ENCODE measurements around the gene B3GALNT2.

The B3GALNT2 gene

DNA sequence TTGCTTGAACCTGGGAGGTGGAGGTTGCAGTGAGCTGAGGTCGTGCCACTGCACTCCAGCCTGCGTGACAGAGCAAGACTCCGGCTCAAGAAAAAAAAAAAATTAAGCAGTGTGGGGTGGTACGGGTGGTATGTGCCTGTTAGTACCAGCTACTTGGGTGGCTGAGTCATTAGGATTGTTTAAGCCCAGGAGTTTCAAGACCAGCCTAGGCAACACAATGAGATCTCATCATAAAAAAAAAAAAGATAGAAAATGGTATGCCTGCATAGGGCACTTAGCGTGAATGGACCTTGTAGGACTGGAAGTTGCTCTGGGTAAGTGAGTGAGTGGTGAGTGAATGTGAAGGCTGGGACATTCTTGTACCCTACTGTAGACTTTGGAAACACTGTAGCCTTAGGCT is 100.1 kb downstream of the B3GALNT2 start:
- peaks cover 14% of the 10 kb centered on the region; the same call in 1 of the 2 replicates for H3K79me2 ChIP-seq (ENCODE audit: insufficient read depth, low read length)
- H3K9ac ChIP-seq (ENCODE audit: low read length) = no peak overlapping the region
- TF ChIP-seq, protein P1, sequence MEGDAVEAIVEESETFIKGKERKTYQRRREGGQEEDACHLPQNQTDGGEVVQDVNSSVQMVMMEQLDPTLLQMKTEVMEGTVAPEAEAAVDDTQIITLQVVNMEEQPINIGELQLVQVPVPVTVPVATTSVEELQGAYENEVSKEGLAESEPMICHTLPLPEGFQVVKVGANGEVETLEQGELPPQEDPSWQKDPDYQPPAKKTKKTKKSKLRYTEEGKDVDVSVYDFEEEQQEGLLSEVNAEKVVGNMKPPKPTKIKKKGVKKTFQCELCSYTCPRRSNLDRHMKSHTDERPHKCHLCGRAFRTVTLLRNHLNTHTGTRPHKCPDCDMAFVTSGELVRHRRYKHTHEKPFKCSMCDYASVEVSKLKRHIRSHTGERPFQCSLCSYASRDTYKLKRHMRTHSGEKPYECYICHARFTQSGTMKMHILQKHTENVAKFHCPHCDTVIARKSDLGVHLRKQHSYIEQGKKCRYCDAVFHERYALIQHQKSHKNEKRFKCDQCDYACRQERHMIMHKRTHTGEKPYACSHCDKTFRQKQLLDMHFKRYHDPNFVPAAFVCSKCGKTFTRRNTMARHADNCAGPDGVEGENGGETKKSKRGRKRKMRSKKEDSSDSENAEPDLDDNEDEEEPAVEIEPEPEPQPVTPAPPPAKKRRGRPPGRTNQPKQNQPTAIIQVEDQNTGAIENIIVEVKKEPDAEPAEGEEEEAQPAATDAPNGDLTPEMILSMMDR (IDR thresholded peaks at IDR 0.05; ENCODE audit: insufficient read depth, low read length, poor library complexity, severe bottlenecking) = no peak
- no peak for TF ChIP-seq EZH2phosphoT487 (conservative IDR thresholded peaks at IDR 0.05; ENCODE audit: low read length)
- no peaks in the 10 kb centered on the region for H4K20me1 ChIP-seq (ENCODE audit: low read depth, low read length)
- H3K27me3 ChIP-seq (ENCODE audit: low read length) = no peaks in the 10 kb centered on the region
- H3K4me2 ChIP-seq (ENCODE audit: low read depth, low read length, poor library complexity, severe bottlenecking) = no peak overlapping the region
- no peak overlapping the region for H2AFZ ChIP-seq (ENCODE audit: low read depth, low read length, severe bottlenecking)
- H3K9me3 ChIP-seq (ENCODE audit: insufficient read depth, low read length) = no peaks in the 10 kb centered on the region
- H3F3A ChIP-seq (ENCODE audit: insufficient read depth) = no peaks in the 10 kb centered on the region
- no peaks in the 10 kb centered on the region for H3K9me2 ChIP-seq (replicated peaks; ENCODE audit: insufficient read depth, low read length)
- H3K4me3 ChIP-seq (ENCODE audit: insufficient read depth, low read length, poor library complexity, severe bottlenecking) = no peak overlapping the region
- H3K27ac ChIP-seq (ENCODE audit: low read depth, low read length) = no peak overlapping the region
- H3K36me3 ChIP-seq (ENCODE audit: low read length) = no peaks in the 10 kb centered on the region

DNA sequence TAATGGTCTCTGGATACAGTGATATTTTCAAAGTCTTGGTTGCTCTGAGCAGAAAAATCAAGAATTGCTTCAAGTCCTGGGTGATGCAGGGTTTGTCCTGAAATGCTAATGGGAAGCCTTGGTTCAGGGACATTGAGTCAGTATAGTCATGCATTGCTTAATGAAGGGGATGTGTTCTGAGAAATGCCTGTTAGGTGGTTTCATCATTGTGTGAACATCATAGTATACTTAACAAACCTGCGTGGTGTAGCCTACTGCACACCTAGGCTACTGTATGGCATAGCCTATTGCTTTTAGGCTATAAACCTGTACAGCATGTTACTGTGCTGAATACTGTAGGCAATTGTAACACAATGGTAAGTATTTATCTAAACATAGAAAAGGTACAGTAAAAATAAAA is 100.7 kb downstream of the B3GALNT2 start:
- Histone ChIP-seq H3K9ac (ENCODE audit: low read length) (no peak overlapping the region), H3K27me3 (ENCODE audit: low read length) (no peaks in the 10 kb centered on the region), H2AFZ (ENCODE audit: low read depth, low read length, severe bottlenecking) (no peak overlapping the region), H3K27ac (ENCODE audit: low read depth, low read length) (no peak overlapping the region), H3K9me2 (replicated peaks; ENCODE audit: insufficient read depth, low read length) (no peaks in the 10 kb centered on the region), H3F3A (ENCODE audit: insufficient read depth) (no peaks in the 10 kb centered on the region), H3K9me3 (ENCODE audit: insufficient read depth, low read length) (no peaks in the 10 kb centered on the region), H4K20me1 (ENCODE audit: low read depth, low read length) (no peaks in the 10 kb centered on the region), H3K4me3 (ENCODE audit: insufficient read depth, low read length, poor library complexity, severe bottlenecking) (no peak overlapping the region), H3K36me3 (ENCODE audit: low read length) (no peaks in the 10 kb centered on the region), H3K79me2 (ENCODE audit: insufficient read depth, low read length) (peaks cover 18% of the 10 kb centered on the region; the same call in 1 of the 2 replicates), H3K4me2 (ENCODE audit: low read depth, low read length, poor library complexity, severe bottlenecking) (no peak overlapping the region)
- TF ChIP-seq EZH2phosphoT487 (conservative IDR thresholded peaks at IDR 0.05; ENCODE audit: low read length) = no peak
- TF ChIP-seq, protein P1 (IDR thresholded peaks at IDR 0.05; ENCODE audit: insufficient read depth, low read length, poor library complexity, severe bottlenecking) = no peak

DNA sequence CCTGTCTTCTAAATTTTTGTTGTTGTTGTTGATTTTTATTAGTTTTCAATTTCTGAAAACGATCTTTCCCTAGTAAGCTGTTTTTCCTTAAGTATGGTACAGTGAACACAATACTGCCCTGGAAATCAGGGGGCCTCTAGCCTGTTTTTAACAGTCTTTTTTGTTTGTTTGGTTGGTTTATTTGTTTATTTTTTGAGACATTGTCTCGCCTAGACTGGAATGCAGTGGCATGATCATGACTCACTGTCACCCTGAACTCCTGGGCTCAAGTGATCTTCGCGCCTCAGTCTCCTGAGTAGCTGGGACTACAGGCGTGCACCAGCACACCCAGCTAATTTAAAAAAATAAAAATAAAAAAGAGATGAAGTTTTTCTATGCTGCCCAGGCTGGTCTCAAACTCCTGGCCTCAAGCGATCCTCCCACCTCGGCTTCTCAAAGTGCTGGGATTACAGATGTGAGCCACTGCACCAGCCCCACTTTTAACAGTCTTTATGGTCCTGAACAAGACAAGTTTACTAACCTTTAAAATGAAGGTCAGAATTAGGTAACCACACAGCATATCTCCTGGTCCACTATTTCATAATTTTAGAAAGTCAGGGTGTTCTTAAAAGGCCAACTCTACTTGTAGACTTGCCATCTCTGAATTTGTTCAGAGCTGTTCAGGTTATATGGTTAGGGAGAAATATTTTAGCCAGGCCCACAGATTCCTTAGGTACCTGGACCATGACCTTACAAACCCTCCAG is 101.6 kb downstream of the B3GALNT2 start:
- H3K9me2 ChIP-seq (replicated peaks; ENCODE audit: insufficient read depth, low read length) = no peaks in the 10 kb centered on the region
- H3K9ac ChIP-seq (ENCODE audit: low read length) = no peak overlapping the region
- H3K4me2 ChIP-seq (ENCODE audit: low read depth, low read length, poor library complexity, severe bottlenecking) = no peak overlapping the region
- no peaks in the 10 kb centered on the region for H4K20me1 ChIP-seq (ENCODE audit: low read depth, low read length)
- H3K27ac ChIP-seq (ENCODE audit: low read depth, low read length) = no peak overlapping the region
- H3K27me3 ChIP-seq (ENCODE audit: low read length) = no peaks in the 10 kb centered on the region
- TF ChIP-seq EZH2phosphoT487 (conservative IDR thresholded peaks at IDR 0.05; ENCODE audit: low read length) = no peak
- TF ChIP-seq, protein P1 (IDR thresholded peaks at IDR 0.05; ENCODE audit: insufficient read depth, low read length, poor library complexity, severe bottlenecking) = no peak
- no peak overlapping the region for H2AFZ ChIP-seq (ENCODE audit: low read depth, low read length, severe bottlenecking)
- no peaks in the 10 kb centered on the region for H3F3A ChIP-seq (ENCODE audit: insufficient read depth)
- H3K9me3 ChIP-seq (ENCODE audit: insufficient read depth, low read length) = no peaks in the 10 kb centered on the region
- H3K79me2 ChIP-seq (ENCODE audit: insufficient read depth, low read length) = peaks cover 27% of the 10 kb centered on the region
- no peak overlapping the region for H3K4me3 ChIP-seq (ENCODE audit: insufficient read depth, low read length, poor library complexity, severe bottlenecking)
- H3K36me3 ChIP-seq (ENCODE audit: low read length) = no peaks in the 10 kb centered on the region
